Fibroblast of skin of scalp (primary cell): Measurements from ENCODE around the gene PSMF1. TPM values are rescaled to one million over a fixed set of nuclear protein-coding genes. Genes with fewer than 3 reads are reported as not detected.

Source experiments
- DNase-seq: peaks from one replicate; pipeline ENCODE4 v3.0.0-alpha.2; 2013
- polyA plus RNA-seq, 2 experiments: library from polyadenylated mRNA; unstranded; fragments of 120-200 nt; gene quantifications; one replicate each; pipeline ENCODE4 v1.2.1, GENCODE V29; 2013; ENCODE audit not compliant: insufficient read length in 2 of 2

Gene PSMF1, protein sequence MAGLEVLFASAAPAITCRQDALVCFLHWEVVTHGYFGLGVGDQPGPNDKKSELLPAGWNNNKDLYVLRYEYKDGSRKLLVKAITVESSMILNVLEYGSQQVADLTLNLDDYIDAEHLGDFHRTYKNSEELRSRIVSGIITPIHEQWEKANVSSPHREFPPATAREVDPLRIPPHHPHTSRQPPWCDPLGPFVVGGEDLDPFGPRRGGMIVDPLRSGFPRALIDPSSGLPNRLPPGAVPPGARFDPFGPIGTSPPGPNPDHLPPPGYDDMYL
- polyA plus RNA-seq (2013, experiment 1 of 2; ENCODE audit: insufficient read length) = 185 TPM
- 172 TPM for polyA plus RNA-seq (2013, experiment 2 of 2; ENCODE audit: insufficient read length)

- DNase-seq = peak; percentile 90
These were observed at the start of gene PSMF1 for GRCh38 chr20:1118336-1119127. PSMF1 (plus strand) TSS chr20:1118602; CDS start chr20:1118774, 172 bp downstream.

GRCh38 chr20:1072258-1072657 lies 46.1 kb upstream of the PSMF1 start:
- no peak for DNase-seq

DNA sequence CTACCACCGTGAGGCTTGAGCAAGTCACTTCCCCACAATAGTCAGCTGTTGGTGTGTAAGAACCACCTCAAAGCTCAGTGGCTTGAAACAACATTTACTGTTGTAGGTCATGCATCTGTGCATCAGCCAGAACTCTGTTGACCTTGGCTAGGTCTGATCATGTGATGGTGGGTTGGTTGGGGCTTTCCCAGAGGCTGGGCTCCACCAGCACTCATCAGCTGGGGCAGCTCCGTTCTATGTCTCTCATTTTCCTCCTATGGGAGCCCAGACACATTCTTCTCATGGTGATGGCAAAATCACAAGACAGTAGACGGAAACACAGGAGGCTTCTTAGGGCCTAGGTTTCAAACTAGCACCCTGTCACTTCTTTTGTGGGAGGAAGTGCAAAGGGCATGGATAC lies 42.8 kb upstream of the PSMF1 start:
- DNase-seq = no peak

GRCh38 chr20:1081891-1082290 lies 36.5 kb upstream of the PSMF1 start:
- no peak for DNase-seq

- DNase-seq = no peak
These were observed 34.8 kb upstream of the PSMF1 start for GRCh38 chr20:1083431-1084080.

- DNase-seq = no peak
These were observed 32.7 kb upstream of the PSMF1 start for GRCh38 chr20:1085492-1086276.

DNA sequence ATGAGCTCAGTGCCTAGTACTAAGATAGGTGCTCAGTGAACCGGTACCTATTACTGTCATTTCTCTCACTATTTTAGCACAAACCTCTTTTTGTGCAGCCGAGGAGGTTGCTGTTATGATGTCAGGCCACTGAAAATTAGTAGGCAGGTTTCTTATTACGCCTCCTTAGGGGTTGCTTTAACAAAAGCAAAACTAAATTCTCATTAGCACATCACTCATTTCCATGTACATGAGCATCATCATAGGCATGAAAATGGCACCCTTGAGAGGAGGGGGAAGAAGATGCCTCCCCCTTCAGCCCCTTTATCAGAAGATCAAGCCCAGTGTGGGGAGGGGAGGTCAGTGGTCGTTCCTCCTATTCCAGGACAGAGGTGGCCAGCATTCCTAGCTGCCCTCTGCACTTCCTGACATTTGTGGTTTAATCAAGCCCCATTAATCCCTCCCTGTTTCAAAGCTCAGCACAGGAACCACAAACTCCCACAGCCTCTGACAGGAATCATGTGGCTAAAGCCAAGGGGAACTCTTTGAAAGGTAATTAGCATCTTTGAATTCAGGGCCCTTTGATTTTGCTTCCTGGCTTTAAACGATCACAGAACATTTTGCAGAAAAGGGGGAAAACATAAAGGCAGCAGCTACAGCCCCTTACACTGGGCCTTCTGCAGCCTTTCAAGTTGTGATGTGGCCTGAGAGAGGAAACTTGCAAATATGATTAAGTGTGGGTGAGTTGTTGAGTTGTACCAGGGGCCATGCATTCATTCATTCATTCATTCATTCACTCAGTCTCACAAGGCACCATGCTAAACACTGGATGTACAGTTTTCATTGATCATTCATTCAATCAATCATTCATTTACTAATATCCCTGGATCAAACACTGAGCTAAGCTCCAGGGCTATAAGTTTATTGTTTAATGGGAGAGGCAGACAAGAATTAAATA lies 31.9 kb upstream of the PSMF1 start:
- DNase-seq = no peak

DNA sequence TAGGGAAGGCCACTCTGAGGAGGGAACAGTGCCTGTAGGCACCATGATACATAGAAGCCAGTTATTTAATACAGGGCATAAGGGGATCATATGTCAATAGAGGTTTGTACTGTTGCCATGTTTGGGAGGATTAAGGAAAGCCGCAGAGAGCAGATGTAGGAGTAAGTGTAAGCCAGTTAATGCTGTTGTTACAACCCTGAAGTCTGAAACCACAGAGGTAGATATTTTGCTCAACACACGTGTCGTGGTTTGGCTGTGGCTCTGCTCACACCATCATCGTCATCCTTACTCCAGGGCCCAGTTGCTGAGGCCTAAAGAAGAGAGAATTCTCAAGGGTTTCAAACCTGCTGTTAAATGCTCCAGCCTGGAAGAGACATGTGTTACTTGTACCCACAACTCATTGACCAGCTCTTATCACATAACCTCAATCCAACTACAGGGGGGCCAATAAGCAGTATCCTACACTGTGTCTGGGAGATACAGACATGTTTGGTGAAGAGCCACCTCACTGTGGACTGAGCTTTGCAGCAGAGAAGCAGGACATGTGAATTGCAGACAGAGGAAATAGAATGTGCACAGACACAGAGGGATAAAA lies 31.0 kb upstream of the PSMF1 start:
- DNase-seq = no peak

DNA sequence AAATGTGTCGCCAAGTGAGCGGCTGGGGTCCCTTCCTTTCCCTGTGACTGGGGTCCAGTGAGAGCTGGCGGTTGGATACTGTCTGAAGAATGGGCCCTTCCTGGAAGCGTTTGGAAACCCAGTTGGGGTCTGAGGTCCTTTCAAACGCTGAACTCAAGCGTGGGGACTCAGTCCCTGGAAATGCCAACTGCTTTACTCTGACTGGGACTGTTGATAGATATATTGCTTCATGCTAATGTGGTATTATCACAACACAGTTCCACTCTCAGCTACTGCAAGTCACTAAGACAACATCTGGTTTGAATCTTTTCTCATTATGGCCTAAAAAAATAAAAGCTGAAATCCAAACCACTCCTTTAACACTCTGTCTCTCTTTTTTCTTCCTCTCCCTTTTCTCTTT lies 23.7 kb upstream of the PSMF1 start:
- peak; percentile 54 for DNase-seq

GRCh38 chr20:1101533-1101932 lies 16.9 kb upstream of the PSMF1 start:
- no peak for DNase-seq

GRCh38 chr20:1102016-1102415 lies 16.4 kb upstream of the PSMF1 start:
- DNase-seq = no peak

GRCh38 chr20:1103751-1104150 lies 14.7 kb upstream of the PSMF1 start:
- DNase-seq = no peak

DNA sequence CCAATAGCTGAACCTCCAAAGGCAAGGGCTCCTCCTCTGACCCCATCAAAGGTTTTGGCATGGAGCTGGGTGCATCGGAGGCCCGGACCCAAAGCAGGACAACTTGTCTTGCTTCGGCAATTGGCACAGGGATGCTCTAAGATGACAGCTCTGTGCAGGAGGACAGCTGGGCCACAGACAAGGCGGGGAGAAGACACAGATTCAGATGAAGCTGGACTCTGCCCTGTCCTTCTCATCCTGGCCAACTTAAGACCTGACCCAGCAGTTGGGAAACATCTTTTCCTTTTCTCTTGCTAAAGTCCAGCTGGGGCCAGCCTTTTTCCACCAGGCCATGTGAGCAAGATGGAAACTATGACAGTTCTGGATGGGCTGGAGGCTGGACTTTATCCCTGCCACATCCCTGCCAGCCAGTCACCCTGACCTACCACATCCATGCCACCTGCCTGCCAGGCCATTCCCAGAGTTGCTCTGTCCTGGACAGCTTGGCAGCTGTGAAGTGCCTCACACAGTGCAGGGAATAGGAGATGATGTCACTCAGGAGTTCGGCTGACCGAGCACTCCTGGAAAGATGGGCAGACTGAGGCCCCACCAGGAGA lies 12.7 kb upstream of the PSMF1 start:
- DNase-seq = no peak

GRCh38 chr20:1107176-1107575 lies 11.2 kb upstream of the PSMF1 start:
- DNase-seq = no peak

- peak; percentile 42 for DNase-seq
These were observed 9.9 kb upstream of the PSMF1 start for GRCh38 chr20:1108437-1108920.

- no peak for DNase-seq
These were observed 5.5 kb upstream of the PSMF1 start for GRCh38 chr20:1112908-1113307.

DNA sequence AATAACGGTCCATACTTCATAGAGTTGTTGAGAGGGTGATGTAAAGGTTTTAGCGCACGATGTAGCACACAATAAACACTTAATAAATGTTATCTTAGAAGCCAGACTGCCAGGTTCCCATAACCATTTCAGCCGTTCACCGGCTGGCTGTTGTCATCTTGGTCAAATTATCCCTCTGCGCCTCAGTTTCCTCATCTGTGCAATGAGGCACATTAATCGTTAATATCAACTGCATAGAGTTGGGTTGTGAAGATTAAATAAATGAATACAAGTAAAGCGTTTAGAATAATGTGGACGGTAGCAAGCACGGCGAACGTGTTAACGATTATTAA lies 432 bp upstream of the PSMF1 start:
- DNase-seq = no peak

- no peak for DNase-seq
These were observed 715 bp downstream of the PSMF1 start for GRCh38 chr20:1119128-1119505.

- DNase-seq = no peak
These were observed 1.1 kb downstream of the PSMF1 start for GRCh38 chr20:1119524-1119923.

DNA sequence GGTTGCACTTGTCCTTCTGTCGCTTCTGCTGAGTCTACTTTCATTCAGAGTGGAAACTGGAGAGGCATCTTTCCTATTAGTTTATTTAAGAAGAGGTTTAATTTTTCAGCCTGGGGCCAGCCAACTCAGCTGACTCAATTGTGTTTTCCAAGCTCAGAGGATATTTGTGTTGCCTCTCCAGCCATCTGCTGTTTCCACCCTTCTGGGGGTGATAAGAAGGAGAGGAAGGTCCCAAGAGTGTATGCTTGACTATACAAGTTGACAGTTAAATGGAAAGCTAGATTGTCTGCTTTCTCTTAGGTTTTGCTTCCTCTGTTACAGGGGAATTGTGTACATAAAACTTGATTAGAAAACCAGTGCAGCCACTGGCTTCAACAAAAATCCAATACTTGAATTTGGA lies 3.0 kb downstream of the PSMF1 start:
- no peak for DNase-seq
